HG03342 (cell line): ENCODE measurements around the gene DDX27.
"Not testable (repeated sequence)": the region's sequence is repeated elsewhere in the genome, so short reads cannot be mapped to it uniquely, and the experiment has no call there.

Experiments used
- ATAC-seq: cut with Tn5 transposase; IDR thresholded peaks from one replicate; pipeline ENCODE4 v1.9.1; 2021; ENCODE audit warnings: mild to moderate bottlenecking, moderate library complexity; ENCODE audit not compliant: unreplicated experiment

DDX27 gene

GRCh38 chr20:49219091-49219923, at the start of gene DDX27:
Gene DDX27 (plus strand): TSS chr20:49219416. CDS start chr20:49219449, 33 bp downstream.
- peak; percentile 93 for ATAC-seq

GRCh38 chr20:49169547-49169946, 49.7 kb upstream of the DDX27 start:
- ATAC-seq = no peak

- ATAC-seq = no peak
Measured at GRCh38 chr20:49170714-49171113, 48.5 kb upstream of the DDX27 start.

GRCh38 chr20:49171909-49172308, 47.3 kb upstream of the DDX27 start:
- ATAC-seq = no peak

- ATAC-seq = no peak
Measured at GRCh38 chr20:49172413-49172812, 46.8 kb upstream of the DDX27 start.

GRCh38 chr20:49174183-49174582, 45.0 kb upstream of the DDX27 start:
- ATAC-seq = no peak

- ATAC-seq = peak; percentile 49
Measured at GRCh38 chr20:49179368-49180277, 39.6 kb upstream of the DDX27 start.

- no peak for ATAC-seq
Measured at GRCh38 chr20:49181265-49181877, 37.8 kb upstream of the DDX27 start.

- ATAC-seq = no peak
Measured at GRCh38 chr20:49183444-49183843, 35.8 kb upstream of the DDX27 start.

GRCh38 chr20:49184084-49184501, 35.1 kb upstream of the DDX27 start:
- ATAC-seq = not testable (repeated sequence)

GRCh38 chr20:49184691-49185070, 34.5 kb upstream of the DDX27 start:
- ATAC-seq = no peak

- ATAC-seq = no peak
Measured at GRCh38 chr20:49185071-49185761, 34.0 kb upstream of the DDX27 start.

- ATAC-seq = no peak
Measured at GRCh38 chr20:49186535-49187329, 32.5 kb upstream of the DDX27 start.

- no peak for ATAC-seq
Measured at GRCh38 chr20:49187330-49187850, 31.8 kb upstream of the DDX27 start.

GRCh38 chr20:49187851-49188641, 31.2 kb upstream of the DDX27 start, which contains the start of gene STAU1:
Gene STAU1 (minus strand): TSS chr20:49188334. CDS start chr20:49166201, 22,133 bp downstream.
- ATAC-seq = peak; percentile 90

- not testable (repeated sequence) for ATAC-seq
Measured at GRCh38 chr20:49192944-49193518, 26.2 kb upstream of the DDX27 start.

GRCh38 chr20:49199729-49200293, 19.4 kb upstream of the DDX27 start:
- no peak for ATAC-seq

GRCh38 chr20:49203011-49203410, 16.2 kb upstream of the DDX27 start:
- ATAC-seq = no peak
